GM21367 (cell line): ENCODE data around the gene TXNRD2.
"Not testable (repeated sequence)": the region's sequence is repeated elsewhere in the genome, so short reads cannot be mapped to it uniquely, and the experiment has no call there.

Experiments
- ATAC-seq: cut with Tn5 transposase; IDR thresholded peaks from one replicate; pipeline ENCODE4 v1.9.1; 2021; ENCODE audit not compliant: unreplicated experiment

The TXNRD2 gene

DNA sequence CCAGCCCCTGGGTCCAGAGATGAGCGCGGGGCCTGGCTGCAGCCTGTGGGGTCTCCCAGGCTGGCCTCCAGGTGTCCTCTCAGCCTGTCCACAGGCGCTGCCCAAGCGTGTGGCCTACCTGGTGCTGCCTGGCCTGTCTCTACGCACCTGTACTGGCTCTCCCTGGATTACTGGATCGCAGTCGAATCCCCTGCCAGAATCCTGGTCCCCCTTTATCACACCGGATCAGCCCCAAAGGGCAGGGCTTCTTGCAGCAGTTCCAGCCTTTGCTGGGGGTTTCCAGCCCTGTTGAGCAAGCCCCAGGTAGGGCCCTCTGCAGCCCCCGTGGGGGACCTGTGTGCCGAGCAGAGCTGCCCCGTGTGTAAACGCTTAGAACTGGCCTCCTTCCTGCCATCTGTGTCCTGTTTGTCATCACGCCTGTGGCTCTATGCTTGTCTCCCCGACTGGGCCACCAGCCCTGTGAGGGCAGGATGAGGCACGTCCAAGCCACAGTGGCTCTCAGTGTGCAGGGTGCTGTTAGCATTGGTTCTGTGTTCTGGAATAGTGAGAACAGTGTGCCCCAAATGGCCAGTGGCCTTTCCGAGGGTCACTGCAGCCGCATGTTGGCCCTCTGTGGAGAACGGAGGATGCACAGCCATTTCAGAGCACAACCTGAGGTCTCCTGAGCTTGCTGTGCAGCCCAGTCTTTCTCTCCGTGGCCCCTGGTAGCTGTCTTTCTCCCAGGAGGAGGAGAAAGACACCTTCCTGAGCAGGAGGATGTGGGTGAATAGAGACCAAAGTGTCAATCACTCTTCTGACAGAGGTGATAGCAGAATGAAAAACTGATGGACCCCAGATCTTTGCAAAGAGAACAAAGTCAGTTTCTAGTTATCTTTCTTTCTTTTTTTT lies 13.9 kb upstream of the TXNRD2 start:
- no peak for ATAC-seq

GRCh38 chr22:19951346-19951745 lies 9.7 kb upstream of the TXNRD2 start:
- ATAC-seq = no peak

DNA sequence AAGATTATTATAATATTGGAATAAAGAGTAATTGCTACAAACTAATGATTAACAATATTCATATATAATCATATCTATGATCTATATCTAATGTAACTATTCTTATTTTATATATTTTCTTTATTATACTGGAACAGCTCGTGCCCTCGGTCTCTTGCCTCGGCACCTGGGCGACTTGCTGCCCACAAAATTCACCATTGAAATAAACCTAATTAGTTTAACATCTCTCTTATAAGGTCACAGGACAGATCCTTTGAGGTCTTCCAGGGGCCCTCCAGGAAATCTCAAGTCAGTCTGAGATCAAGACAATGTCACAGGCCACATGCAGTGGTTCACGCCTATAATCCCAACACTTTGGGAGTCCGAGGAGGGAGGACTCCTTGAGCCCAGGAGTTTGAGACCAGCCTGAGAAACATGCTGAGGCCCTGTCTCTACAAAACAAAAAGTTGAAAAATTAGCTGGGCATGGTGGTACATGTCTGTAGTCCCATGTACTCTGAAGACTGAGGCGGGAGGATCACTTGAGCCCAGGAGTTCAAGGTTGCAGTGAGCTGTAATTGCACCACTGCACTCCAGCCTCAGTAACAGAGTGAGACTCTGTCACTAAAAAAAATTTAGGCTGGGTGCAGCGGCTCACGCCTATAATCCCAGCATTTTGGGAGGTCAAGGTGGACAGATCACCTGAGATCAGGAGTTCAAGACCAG lies 6.6 kb upstream of the TXNRD2 start:
- ATAC-seq = no peak

- ATAC-seq = no peak
Measured at GRCh38 chr22:19943082-19944026, 1.7 kb upstream of the TXNRD2 start.

DNA sequence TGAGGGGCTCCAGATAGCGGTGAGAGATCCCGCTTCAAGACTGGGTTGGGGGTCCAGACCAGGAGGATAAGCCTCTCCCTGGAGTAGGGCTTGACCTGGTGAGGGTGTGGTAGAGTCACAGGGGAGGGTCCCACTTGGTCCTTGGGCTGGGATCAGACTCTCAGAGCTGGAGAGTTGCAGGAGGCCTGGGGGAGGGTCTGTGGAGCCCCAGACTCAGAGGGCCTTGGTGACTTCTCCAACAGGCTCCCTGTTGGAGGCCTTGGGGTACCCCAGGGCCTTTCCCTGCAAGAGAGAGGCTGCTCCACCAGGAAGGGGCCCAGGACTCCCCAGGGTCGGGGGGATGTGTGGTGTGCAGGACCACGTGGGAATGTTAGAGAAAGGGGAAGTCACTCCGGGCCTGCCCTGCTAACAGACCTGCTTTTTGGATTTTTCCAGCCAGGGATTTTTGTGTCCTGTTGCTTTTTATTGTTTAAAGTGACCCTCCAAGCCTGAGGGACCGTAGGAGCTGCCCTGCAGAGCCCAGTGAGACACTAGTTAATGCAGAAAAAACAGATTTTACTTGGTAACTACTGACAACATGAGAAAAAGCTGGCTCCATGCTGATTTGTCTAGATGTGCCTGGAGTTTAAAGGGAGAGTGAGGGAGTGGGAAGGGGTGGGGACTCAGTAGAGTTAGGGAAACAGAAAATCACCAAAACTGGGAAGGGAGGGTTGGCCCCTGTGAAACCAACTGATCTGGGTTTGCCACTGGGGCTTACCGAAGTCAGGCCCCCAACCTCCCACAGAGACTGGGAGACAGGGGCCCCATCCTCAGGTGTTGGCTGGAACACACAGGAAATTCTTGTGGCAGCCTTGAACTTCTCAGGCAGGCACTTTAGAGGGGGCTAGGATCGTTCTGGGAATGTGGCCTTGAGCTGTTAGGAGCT lies 801 bp upstream of the TXNRD2 start:
- ATAC-seq = no peak

- ATAC-seq = no peak
Measured at GRCh38 chr22:19940536-19941364, 868 bp downstream of the TXNRD2 start.

GRCh38 chr22:19937616-19938473 lies 3.8 kb downstream of the TXNRD2 start:
- no peak for ATAC-seq

- no peak for ATAC-seq
Measured at GRCh38 chr22:19936513-19936912, 5.1 kb downstream of the TXNRD2 start.

DNA sequence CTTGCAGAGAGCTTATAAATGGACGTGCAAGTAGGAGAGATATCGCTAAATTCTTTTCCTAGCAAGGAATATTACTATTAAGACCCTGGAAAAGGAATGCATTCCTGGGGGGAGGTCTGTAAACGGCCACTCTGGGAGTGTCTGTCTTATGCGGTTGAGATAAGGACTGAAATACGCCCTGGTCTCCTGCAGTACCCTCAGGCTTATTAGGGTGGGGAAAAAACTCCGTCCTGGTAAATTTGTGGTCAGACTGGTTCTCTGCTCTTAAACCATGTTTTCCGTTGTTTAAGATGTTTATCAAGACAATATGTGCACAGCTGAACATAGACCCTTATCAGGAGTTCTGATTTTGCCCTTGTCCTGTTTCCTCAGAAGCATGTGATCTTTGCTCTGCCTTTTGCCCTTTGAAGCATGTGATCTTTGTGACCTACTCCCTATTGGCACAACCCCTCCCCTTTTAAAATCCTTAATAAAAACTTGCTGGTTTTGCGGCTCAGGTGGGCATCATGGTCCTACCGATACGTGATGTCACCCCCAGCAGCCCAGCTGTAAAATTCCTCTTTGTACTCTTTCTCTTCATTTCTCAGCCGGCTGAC lies 6.4 kb downstream of the TXNRD2 start:
- ATAC-seq = not testable (repeated sequence)

DNA sequence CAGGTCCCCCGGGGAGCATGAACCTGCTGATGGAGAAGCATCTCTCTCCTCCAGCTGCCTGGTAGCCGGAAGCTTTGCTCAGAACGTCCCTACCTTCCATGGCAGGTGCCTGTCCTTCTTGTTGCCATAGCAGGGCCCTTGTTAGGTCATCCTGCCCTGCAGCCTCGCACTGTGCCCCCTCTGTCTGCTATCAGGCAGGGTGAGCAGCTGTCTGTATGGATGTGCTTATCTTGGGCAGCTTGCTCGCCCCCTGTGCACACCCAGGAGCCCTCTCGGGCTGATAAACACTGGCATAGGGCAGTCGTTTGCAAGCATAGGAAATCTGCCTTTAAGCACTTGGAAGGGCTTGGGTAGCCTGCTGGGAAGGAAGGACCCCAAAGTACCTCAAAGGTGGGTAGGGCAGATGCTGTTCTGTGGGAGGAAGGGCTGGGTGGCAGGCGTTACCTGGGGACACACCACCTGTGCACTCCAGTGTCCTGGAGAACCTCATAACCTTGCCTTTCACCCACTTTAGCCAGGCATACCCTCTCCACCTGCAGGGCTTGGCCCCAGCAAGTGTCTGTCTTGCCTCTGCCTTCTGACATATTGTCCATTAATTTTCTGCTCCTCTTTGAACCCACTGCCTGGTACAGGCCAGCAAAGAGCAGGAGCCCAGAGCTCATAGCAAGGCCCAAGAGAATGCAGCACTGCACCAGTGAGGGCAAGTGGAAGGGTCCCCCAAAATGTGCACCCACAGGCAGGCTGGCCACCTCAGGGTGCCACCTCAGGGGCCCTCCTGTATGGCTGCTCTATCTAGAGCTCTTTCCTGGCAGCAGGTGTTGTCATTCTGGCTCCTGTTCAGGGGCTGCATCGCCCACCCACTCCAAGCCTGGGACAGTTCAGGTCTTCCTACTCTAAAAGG lies 8.0 kb downstream of the TXNRD2 start:
- ATAC-seq = no peak

DNA sequence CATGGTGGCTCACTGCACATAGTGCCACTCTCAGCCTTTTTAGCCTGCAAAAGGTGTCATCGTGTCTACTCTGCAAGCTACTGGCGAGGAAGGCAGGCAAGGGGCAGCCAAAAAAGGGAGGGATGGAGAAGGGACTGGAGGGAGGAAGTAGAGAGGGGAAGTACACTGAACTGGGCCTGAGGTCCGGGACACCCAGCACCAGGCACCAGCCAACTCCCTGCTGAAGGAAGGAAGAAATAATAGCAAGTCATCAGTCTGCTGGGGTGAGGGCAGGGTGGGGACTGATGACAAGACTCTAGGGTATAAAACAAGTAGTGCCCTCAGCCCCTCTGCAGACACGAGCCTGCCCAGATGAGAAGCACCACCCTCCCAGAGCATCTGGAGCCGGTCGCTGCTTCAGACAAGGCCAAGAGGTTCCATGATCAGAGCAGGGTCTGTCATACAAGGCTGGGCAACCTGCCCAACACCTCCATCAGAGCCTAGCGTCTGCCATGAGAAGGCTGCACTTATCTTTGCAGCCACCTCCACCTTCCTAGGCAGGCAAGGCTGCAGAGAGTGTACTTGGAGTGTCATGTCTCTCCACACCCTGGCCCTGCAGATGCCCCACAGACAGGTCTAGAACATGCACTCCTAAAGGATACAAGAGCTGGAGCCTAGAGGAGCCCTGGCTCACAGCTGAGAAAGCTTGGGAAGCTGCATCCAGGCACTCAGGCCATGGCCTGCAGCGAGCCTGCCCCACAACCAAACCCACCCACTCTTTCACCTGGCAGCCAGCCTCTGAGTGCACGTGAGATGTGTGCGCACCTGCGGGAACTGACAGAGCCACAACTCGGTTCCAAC lies 9.0 kb downstream of the TXNRD2 start:
- ATAC-seq = no peak

- ATAC-seq = no peak
Measured at GRCh38 chr22:19931514-19931913, 10.1 kb downstream of the TXNRD2 start.

- no peak for ATAC-seq
Measured at GRCh38 chr22:19930551-19931486, 10.8 kb downstream of the TXNRD2 start.

- no peak for ATAC-seq
Measured at GRCh38 chr22:19929586-19930550, 11.8 kb downstream of the TXNRD2 start.
